ENCODE data around the gene CFAP90.

- no peak for TF ChIP-seq TAF1 (IDR thresholded peaks at IDR 0.05; ENCODE audit: low read depth, low read length)
- TF ChIP-seq POLR2A (IDR thresholded peaks at IDR 0.05; ENCODE audit: low read depth, low read length) = no peak
These were observed 63.2 kb downstream of the CFAP90 start for GRCh38 chr5:7787770-7788169.
